ENCODE results near the gene C1orf216. TPM values are rescaled to one million over a fixed set of nuclear protein-coding genes. Genes with fewer than 3 reads are reported as not detected.

The C1orf216 gene
- total and polyA plus RNA-seq, 10 of the 15 experiments (the other 5 are each of a cell fraction or from before 2014, with no cell fraction given), result 2.9 to 17.2 (median 11.3) TPM

DNA sequence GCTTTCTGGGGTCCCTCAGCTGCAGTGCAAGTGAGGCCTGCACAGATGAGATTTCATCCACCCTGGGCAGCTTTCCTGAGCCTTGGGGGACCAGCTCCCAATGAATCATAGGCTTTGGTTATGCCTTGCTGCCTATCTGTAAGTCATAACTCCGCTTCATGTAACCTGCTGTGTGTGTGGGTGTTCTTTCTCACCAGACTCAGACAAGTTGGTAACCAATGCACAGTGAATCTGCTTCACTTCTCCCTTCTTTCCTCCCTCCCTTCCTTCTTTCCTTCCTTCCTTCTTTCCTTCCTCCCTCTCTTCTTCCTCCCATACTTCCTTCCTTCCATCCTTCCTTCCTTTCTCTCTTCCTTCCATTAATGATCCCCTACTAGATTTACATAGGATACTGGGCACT lies 42.9 kb downstream of the C1orf216 start:
- RAD21 ChIA-PET (ENCODE audit: unreplicated experiment), result no interaction called here
- 0% methylated on average over 1 of the region's 1 CpG for WGBS (ENCODE audit: insufficient coverage, insufficient replicate concordance, low lambda C conversion rate, missing lambda C conversion rate)
- POLR2A ChIA-PET, result no interaction called here
- Histone ChIP-seq H3K36me3 (ENCODE audit: control insufficient read depth in 2 of 2, insufficient read depth in 2 of 2, low read length in 1 of 2) (no peaks in the 10 kb centered on the region), H3K9me3 (replicated peaks; ENCODE audit: control insufficient read depth, insufficient read depth, low read length) (no peaks in the 10 kb centered on the region), H3K9ac (ENCODE audit: control insufficient read depth, insufficient read depth, low read length) (no peak overlapping the region), H3K27me3 (replicated peaks in 1 of 2; ENCODE audit: control insufficient read depth in 2 of 2, insufficient read depth in 2 of 2, low read length in 1 of 2) (peaks cover 0 to 2% of the 10 kb centered on the region in 2 experiments; a peak in 2 of 4 replicates), H3K4me3 (no peak overlapping the region), H3K4me1 (ENCODE audit: control insufficient read depth, insufficient read depth, low read length) (no peaks in the 10 kb centered on the region), H3K27ac (ENCODE audit: control insufficient read depth, insufficient read depth) (no peak overlapping the region), H2AFZ (ENCODE audit: control insufficient read depth, low read depth, low read length) (no peak overlapping the region), H3K4me2 (ENCODE audit: control insufficient read depth, insufficient read depth) (no peak overlapping the region), H3K79me2 (ENCODE audit: control insufficient read depth, insufficient read depth, low read length) (no peaks in the 10 kb centered on the region), H4K20me1 (ENCODE audit: control insufficient read depth, insufficient read depth) (no peaks in the 10 kb centered on the region)
- CTCF ChIA-PET, result no interaction called here
- FAIRE-seq (no peak), ATAC-seq (no peak), DNase-seq (ENCODE audit: low read depth, low spot score) (no peak)
- intact Hi-C loops (cut with micrococcal nuclease; ENCODE audit: unreplicated experiment) (no loop called here), in situ Hi-C loops (cut with MboI) (no loop called here)
- SMC1A ChIA-PET (ENCODE audit: uncharacterized antibody, unreplicated experiment), result no interaction called here
- TF ChIP-seq SMARCA5 (IDR thresholded peaks at IDR 0.05) (no peak), NFYA (IDR thresholded peaks at IDR 0.05; ENCODE audit: borderline replicate concordance, low read depth, low read length) (no peak), TBL1XR1 (IDR thresholded peaks at IDR 0.05; ENCODE audit: low read depth, low read length) (no peak)
- TF ChIP-seq, protein P1, sequence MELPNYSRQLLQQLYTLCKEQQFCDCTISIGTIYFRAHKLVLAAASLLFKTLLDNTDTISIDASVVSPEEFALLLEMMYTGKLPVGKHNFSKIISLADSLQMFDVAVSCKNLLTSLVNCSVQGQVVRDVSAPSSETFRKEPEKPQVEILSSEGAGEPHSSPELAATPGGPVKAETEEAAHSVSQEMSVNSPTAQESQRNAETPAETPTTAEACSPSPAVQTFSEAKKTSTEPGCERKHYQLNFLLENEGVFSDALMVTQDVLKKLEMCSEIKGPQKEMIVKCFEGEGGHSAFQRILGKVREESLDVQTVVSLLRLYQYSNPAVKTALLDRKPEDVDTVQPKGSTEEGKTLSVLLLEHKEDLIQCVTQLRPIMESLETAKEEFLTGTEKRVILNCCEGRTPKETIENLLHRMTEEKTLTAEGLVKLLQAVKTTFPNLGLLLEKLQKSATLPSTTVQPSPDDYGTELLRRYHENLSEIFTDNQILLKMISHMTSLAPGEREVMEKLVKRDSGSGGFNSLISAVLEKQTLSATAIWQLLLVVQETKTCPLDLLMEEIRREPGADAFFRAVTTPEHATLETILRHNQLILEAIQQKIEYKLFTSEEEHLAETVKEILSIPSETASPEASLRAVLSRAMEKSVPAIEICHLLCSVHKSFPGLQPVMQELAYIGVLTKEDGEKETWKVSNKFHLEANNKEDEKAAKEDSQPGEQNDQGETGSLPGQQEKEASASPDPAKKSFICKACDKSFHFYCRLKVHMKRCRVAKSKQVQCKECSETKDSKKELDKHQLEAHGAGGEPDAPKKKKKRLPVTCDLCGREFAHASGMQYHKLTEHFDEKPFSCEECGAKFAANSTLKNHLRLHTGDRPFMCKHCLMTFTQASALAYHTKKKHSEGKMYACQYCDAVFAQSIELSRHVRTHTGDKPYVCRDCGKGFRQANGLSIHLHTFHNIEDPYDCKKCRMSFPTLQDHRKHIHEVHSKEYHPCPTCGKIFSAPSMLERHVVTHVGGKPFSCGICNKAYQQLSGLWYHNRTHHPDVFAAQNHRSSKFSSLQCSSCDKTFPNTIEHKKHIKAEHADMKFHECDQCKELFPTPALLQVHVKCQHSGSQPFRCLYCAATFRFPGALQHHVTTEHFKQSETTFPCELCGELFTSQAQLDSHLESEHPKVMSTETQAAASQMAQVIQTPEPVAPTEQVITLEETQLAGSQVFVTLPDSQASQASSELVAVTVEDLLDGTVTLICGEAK (IDR thresholded peaks at IDR 0.05; ENCODE audit: borderline replicate concordance), result no peak
- no TSS peak for BruUV-seq (replicated peaks)
